HG03457 (cell line): ENCODE measurements around the gene PXN.
"Not testable (repeated sequence)": the region's sequence is repeated elsewhere in the genome, so short reads cannot be mapped to it uniquely, and the experiment has no call there.

ENCODE experiments used
- ATAC-seq: cut with Tn5 transposase; IDR thresholded peaks from one replicate; pipeline ENCODE4 v1.9.1; 2021; ENCODE audit warnings: moderate number of reproducible peaks; ENCODE audit not compliant: unreplicated experiment

The PXN gene

DNA sequence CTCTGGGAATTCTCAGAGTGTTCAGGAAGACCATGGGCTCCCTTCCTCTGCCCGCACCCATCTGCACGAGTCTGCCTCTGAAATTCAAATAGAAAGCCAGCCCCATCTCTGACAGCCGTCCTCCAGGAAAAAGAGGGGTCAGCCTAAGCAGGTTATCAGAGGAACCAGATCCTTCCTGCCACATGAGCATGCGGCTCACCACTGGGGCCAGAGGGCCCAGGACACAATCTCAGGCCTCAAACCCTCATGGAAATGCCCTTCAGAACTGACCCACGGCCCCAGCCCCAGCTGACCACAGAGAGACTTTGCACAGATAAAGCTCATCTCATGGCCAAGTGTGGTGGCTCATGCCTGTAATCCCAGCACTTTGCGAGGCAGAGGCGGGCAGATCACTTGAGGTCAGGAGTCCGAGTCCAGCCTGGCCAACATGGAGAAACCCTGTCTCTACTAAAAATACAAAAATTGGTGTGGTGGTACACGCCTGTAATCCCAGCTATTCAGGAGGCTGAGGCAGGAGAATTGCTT lies 23.2 kb downstream of the PXN start:
- no peak for ATAC-seq

DNA sequence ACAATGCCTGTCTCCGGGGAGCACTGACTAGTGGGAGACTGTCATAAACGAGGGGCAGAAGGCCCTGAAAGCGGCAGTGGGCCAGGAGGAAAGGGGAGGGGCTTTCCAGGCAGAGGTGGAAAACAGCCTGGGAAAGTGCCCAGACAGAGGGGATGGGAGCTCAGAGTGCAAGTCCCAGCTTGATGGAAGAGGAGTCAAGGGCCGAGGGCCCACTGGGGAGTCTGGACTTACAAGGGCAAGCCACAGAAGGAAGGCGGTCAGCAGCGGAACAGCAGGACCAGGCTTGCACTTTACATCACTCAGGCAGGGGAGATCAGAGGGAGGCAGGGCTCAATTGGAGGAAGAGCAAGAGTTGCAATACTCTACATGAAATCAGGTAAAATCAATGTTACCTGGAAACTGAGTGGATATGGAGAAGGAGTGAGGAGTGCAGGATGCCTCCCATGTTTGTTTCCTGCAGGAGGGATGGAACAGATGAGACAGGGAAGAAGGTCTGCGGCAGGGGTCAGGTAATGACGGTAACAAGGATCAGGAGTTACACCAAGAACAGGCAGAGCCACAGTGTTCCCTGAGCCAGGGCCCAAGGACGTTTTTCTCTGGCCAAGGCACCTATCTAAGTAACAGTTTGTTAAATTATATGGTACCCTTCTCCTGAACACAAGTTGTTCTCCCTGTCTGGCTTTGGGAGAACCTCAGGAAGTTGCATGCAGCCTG lies 23.8 kb downstream of the PXN start:
- no peak for ATAC-seq

DNA sequence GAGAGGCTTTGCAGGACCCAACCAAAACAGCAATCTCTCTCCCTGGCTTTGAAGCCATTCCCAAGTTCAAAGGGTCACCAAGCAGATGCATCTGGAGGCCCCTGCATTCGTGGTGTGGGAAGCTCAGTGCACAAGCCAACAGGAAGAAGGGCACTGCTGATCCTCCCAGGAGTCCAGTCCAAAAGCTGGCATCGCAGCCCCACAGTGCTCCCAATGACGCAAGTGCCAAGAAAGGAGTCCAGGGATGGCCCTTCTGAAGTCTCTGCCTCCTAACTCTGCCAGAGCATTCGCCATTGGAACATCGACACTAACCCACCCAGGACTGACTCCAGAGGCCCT lies 25.1 kb downstream of the PXN start:
- ATAC-seq: no peak

DNA sequence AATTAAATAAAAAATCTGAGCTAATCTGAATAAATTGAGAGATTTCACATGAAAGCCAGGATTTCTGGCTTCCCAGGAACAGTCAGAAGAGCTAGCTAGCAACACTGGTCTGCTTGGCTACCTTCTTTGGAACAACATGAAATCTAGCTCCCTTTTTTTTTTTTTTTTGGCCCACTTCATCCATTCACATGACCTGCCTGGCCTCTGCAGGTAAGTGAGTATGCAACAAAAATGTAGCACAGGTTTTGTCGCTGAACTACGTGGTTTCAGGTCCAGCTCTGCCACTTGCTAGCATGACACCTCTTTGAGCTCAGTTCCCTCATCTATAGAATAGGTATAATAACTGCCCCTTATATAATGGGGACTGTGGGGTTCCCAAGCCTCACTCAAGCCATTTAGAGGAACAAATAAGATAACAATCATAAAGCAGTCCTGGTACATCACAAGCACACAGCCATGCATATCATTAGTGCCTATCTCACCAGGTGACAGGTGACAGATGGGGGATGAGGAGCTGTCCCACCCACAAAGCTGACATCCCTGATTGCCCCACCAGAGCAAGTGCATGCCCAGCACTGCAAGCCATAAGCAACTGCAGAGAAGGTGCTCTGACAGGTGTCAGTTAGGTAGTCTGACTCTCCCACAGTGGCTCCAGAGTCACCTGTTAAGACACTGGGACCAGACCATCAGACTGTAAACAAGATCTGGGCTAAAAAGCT lies 25.6 kb downstream of the PXN start:
- ATAC-seq: no peak

DNA sequence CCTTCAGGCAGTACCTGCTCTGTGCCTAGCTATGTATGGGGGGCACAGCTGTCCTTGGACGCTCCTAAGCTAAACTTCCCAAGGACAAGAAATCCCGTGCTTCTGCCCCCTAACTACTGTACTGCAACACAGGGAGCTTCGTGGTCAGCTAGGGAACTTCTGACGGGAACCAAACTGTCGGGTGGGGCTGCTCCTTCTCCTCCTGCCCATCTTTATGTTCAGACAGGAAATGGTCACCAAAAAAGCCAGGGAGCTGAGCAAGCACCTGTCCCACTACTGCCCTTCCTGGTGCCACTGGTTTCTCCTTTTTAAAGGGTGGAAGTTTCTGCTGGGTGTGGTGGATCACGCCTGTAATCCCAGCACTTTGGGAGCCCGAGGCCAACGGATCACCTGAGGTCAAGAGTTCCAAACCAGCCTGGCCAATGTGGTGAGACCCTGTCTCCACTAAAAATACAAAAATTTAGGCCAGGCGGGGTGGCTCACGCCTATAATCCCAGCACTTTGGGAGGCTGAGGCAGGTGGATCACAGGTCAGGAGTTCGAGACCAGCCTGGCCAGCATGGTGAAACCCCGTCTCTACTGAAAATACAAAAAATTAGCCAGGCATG lies 26.6 kb downstream of the PXN start:
- no peak for ATAC-seq

DNA sequence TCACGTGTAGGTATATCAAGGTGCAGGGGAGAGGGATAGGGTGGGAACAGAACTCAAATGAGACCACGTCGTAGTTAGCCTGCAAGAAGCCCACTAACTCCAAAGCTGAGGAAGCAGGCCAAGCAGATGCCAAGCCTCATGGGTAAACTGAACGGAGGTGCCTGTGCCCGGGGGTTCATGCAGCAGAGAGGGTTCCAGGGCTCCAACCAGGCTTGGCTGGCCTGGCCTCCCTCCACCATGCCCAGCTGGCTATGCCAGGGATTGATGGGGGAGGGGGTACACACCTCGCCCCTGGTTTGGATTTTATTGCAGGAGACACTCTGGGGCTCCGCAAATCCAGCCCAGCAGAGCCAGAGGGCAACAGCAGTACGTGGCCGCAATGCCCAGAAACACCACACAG lies 27.3 kb downstream of the PXN start:
- ATAC-seq: no peak

DNA sequence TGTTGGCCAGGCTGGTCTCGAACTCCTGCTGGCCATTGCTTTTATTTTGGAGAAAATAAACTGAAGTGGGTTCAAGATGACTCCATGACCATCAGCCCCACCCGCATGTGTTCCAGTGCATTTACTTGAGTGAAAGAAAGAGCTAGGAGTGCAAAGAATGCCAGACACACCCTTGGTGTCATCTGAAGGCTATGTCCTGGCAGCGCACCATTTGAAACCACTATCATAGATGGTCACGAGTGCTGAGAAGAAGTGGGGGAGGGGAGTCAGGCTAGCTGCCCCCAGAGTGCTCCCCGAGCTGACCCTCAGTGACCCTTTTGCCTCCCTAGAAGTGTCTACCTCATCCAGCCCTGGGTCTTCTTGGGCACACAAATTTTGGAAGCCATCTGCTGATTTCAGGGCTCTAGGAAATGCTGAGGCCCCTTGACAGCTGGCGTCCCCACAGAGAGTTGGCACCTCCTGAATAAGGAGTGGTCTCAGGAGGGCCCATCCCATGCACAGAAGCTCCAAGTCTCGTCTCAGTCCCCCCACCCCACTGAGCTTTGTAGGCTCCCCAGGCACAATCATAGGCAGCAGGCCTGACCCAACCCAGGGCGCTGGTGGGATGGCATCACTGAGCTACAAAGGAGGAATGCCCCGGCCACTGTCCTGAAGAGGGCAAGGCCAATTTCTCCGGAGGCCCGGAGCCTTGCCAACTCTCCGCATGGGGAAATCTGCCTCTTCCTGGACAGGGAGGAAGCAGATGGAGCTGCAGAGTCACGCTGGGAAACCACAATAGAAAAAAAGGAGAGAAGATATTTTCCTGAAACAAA lies 28.0 kb downstream of the PXN start:
- ATAC-seq: no peak

DNA sequence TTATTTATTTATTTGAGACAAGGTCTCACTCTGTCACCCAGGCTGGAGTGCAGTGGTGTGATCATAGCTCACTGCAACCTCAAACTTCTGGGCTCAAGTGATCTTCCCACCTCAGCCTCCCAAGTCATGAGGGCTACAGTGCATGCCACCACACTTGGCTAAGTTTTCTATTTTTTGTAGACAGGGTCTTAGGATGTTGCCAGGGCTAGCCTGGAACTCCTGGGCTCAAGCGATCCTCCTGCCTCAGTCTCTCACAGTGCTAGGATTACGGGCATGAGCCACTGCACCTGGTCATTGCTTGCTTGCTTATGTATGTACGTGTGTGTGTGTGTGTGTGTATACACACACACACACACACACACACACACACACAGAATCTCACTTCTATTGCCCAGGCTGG lies 28.7 kb downstream of the PXN start:
- not testable (repeated sequence) for ATAC-seq

DNA sequence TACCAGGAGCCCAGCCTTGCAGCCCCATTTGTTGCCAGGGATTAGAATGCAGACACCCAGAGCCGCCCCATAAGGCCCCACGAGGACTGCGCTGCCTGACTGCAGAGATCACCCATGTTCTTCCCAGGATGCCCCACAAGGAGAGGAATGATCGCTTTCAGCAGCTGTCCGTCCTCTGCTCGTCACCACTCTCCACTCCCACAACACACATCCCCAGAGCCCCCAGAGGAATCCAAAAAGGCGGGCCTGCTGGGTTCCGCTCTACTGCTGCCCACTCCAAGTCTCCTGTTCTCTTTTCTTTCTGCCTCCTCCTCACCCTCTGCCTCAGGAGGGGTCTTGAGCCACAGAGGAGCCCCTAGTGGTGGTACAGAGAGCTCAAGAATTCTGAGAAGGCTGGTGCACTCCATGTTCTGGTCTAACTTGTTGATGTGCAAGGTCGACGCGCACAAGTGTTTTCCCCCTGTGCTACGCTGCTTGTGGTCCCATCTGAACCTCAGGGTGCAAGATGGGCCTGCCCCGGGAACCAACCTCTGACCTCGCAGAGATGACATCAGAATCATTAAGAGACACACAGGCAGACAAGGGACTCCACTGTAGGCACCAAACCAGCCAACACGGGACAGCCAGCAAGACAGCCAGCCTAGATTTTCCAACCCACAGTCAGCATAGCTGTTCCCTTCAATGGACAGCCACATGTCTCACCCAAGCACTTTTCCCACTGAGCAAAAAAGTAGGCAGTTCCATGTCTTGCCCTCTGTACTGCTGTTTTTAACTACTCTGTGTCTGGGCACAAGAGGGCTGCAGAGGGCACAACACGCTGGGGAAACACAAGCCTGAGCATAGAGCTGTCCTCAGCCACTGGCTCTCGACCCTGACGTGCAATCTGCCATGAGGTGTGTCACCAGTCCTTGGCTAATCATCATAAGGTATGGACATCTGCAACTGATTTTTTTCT lies 29.9 kb downstream of the PXN start:
- ATAC-seq: no peak

DNA sequence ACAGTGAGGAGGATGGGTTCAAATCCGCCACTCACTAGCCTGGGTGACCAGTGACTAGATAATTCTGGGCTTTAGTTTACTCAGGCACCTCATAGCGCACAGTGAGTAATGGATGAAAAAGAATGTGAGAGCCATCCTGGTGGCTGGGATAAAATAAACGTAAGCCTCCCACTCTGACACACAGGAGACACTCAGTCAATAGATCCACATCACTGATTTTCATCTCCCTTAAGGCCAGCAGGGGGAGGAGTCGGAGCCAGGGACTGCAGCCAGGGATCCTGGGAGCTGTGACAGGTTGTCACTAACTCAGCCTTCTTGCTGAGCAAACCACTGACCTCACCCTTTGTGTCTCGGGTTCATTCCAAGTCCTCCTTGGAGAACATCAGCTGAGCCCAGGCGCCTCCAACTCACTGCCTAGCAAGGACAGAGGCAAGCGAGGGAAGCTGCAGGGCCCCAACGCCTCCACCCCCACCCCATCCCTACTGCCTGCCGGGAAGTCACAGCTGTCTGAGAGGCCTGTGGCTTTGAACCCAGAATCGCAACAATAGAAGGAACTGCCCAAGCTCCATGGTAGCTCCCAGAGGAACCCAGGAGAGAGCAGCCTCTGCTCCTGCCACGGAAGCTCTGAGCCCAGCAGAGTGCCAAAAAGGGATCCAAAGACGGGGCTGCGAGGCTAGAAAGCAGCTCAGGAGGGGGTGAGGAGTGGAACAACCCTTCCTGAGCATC lies 30.7 kb downstream of the PXN start:
- no peak for ATAC-seq

DNA sequence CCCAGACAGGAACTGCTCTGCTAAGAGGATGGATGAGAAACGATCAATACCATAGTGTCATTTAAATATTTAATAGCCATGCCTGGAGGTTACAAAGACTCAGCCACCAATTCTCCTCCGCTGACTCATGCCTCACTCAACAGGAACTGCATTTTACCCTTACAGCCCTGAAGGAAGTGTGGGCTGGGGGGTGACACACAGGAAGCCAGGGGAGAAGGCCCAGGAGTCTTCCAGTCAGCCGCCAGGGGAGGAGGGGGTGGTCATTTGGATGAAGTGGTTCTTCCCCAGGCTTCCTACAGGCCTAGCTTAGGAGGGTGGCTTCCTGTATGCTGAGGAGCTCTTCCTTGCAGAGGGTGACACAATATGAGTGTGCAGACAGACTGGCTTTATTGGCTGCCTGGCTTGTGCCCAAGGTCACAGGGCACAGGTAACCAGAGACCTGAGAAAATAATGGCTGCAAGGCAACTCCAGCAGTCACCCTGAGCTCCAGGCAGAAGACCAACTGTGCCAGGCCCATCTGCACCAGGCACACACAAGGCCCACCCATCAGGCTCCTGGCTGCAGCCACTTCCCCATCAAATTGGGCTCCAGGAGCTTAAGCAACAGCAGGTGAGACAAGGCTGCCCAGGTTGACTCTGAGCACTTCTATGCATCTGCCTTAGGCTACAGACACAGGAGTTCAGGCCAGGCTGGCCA lies 34.1 kb downstream of the PXN start:
- no peak for ATAC-seq

DNA sequence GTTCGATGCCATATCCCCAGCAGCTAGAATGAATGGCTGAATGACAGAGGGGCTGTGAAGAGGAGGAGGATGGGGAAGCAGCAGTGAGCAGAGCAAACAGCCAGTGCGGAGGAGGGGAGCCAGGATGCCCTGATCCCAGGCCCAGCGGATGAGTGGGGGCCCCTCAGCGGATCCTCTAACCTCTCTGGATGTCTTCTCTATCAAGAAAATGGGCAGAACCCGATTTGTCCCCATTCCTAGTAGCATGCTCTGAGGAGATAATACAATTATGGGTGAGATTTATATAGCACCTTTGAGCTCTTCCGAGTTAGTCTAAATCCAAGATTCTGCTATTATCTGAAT lies 34.6 kb downstream of the PXN start:
- ATAC-seq: no peak

DNA sequence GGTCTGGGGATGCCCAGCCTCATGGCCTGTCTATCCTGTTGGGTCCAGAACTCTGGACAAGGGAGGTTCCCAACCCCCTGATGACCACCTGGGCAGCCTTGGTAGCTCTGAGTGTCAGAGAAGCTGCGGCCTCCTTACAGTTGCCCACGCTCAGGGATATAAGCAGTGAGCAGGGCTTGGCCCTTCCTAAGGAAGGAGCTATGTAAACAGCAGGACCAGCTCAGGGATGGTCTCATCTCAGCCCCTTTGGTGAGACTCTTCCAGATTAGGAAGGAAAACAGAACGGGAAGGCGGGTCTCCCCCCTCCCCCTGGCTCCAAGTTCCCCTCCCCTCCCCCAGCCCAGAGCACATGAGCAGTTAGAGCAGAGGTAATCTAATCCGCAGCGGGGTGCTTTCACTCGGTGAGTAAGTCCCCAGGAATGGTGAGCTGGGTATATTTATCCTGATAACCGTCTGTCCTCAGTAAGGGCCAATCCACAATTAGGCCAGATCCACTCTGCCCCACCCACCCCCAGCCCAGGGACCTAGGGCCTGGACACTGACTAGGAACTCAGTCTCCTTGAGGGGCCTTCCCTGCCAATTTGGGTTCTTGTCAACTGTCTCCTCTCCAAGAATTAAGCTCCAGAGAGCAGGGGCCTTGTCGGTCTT lies 35.1 kb downstream of the PXN start:
- ATAC-seq: no peak

DNA sequence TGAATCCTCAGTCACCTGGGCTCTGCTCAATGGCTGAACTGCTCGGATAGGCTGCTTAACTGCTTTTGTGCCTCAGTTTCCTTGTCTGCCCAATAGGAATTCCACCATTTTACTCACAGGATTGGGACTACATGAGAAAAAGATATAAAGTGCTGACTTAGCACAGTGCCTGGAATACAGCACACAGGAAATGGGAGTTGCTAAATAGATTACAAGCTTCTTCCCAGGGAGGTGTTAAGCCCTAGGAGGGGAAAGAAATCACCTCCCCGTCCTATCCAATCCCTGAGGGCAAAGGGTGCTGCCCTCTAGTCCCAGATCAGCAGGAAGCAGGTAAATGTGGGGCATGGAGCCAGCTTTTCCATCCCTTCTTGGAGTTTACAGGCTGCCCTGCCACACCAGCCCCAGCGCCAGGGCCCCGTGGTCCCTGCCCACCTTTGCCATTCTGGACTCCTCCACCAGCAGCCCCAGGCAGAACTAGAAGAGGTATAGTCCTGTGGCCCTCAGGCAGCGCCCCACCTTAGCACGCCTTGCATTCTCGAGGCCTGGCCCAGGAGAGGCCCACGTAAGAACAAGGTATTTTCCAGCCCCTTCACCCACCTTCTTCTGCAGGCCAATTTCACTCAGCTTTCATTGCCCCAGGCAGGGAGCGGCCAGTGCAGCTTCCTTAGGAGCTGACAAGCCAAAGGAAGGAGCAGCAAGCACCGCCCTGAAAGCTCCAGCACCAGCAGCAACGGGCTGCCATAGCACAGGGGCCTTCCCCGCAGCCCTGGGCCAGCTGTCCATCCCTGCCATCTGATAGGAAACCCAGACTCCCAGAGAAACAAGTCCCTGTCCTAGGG lies 35.8 kb downstream of the PXN start:
- no peak for ATAC-seq

DNA sequence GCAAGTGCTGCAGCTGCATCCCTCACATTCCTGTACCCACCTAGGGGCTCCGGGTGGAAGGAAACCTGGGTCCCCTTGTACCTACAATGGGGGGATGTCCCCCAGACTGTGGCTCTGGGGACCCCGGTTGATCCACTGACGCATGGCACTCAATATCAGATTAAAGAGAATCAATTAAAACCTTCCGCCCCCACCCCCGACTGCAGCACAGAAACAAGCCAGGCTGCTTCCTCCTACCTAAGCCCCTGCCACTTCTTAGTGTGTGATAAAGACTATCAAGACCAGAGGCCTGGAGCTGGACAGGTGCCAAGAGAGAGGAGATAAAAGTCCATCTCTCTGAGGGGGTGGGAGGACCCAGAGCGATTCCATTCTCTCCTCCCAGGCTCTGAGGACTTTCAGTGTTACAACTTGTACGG lies 36.5 kb downstream of the PXN start:
- ATAC-seq: no peak

DNA sequence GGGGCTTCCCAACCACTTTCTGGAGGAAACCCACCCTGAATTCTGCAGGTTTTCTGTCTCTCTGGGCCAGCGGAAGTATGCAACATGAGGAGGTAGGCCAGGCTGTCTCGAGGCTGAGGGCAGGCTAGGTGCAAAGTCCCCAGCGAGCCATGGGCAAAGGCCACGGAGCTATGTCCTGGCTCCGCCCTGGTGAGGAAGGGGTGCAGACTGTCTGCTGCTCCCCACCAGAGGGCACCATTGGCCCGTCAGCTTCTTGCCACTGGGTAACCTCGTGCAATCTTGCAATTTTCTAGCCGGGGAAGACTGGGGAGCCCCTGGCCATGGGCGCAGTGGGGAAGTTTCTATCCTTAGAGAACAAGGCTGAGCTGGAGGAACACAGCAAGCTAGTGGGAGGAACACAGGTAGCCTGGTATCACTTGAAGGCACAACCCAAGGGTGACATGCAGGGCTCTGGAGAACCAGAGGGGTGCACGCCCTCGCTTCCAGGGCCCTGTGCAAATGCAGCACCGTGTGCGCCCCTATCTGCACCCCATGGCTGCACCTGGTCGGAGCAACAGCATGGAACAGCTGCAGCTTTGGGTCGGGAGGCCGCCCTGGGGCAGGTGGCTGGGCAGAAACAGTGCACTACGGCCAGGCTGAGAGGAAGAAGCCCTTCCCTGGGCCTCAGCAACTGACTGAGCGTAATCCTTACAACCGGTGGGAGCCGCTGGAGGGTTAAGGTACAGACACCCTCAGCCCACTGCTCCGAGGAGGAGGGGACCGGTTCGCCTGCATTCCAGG lies 37.0 kb downstream of the PXN start:
- no peak for ATAC-seq

DNA sequence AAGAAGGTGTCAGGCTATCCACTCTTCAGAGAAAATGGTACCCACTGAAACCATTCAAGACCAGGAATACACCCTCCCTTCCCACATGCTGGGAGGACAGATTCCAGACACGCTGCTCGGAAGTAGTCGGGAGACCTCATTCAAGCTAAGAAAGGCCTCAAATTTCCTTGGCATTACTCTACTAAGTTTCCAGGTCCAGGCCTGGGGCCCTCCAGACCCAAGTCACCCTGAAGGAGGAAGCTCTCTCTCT lies 37.6 kb downstream of the PXN start:
- no peak for ATAC-seq
